ENCODE data around the gene ARHGAP24.
A peak's percentile ranks its signal among the peaks of the same experiment; 100 is the strongest.
"Not testable (repeated sequence)": the region's sequence is repeated elsewhere in the genome, so short reads cannot be mapped to it uniquely, and the experiment has no call there.

ARHGAP24 gene

DNA sequence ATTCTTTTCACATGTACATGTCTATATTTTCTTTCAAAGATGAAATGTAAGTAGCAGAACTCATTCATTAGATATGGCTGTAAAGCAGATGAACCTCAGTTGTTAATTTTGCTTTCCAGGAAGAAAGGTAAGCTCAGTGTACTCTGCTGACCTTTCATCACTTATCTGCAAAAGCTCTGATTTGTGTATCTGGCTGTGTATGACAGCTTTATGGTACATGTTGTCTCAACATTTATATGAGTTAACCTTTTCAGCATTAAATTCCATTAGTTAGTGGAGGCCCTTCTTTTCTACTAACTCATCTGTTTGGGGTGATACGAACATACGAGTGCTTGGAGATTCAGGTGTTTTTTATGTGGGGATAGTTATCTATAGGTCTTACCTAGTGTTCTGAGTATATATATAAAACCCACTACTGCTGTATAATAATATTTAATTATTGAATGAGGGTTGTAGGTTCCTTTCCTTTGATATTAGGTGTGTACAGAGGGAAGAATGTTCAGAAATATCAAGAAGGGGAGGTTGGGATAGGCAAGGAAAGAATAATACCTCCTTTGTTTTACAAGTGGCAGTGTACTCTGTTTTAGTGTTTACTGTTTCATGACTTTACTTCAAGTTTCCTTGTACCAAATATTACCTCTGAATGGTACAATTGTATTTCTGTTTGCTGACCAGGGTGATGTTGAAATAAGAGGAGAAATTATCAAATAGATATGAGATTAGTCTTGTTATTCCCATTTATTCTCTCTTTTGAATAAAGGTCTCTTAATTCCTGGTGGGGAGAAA, 395.5 kb downstream of the ARHGAP24 start:
- DNase-seq = no peak

DNA sequence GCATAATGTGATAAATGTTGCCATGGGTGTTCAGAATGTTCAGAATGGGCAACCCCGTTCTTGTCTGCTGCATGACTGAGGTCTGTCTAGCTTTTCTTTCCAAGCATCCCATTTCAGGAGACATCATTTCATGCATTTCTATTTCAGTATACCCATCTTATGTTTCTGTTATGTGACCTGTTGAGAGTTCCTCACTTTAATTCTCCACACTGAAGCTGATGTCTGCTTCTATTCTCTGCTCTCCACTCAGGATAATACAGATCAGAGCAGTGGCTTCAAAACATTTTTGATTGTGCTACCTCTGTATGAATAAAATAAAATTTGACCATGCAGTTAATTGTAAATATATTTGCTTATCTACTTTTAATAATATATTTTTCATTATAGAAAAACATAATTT, 398.6 kb downstream of the ARHGAP24 start:
- DNase-seq = no peak

DNA sequence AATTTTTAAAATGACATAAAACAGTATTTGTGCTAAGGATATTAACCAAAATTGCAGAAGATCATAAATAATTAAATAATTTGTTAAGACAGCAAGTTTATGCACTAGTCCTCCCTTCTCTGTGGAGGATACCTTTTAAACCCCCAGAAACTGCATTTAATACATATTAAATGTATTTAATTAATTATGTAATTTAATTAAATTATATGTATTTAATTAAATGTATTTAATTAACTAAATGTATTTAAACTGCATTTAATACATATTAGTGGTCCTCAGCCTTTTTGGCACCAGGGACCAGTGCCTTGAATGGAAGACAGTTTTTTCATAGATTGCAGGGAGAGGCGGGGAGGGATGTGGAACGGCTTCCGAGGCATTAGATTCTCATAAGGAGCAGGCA, 404.6 kb downstream of the ARHGAP24 start:
- peak; percentile 6 for DNase-seq

DNA sequence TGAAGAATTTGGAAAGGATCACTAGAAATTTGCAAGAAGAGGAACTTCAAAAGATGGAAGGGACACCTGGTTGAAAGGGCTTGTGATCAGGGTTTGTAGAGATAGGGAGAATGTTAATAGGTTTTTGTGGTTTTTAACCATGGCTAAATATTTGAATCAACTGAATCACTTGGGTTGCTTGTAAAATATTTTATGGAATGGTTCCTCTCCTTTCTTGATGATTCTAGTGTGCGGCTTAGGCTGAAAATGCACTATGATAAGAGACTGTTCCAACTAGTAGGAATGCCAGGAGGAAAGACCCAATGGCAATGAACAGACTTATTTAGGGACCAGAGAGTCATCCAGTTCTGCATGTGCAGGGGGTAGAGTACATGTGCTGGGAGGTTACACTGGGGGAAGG, 408.2 kb downstream of the ARHGAP24 start:
- DNase-seq = no peak

DNA sequence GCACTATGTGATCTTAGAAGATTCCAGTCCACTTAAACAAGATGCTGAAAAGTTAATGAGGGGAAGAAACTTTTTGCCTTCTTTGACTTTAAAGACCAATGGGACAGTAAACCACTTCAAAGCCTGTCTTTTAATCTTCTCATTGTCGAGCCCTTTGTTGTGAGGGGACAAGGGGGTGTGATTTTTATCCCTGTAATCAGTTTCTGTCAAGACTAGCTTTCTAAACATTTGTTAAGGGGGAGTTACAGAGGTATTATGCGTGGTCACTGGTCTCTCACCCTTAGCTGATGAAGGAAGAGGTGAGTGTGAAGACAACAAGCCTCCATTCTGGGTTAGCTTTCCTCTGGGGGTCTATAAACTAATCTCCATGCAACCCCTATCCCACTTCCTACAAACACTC, 409.3 kb downstream of the ARHGAP24 start:
- no peak for DNase-seq

DNA sequence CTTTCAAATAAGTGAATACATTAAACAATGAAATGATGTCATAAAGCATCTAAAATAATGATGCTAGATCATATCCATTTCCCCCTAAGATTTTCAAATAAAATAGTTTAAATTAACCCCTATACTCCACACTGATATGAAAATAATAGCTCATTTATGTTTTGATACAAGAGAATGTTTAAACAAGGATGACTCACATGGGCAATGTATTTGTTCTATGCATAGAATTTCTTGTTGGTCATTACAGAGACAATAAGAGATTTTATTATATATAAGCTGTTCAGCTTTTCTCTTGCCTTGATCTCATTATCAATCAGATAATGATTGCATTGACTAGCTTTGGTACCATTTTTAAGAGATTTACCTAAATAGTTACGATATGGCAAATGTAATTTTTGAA, 411.7 kb downstream of the ARHGAP24 start:
- no peak for DNase-seq

DNA sequence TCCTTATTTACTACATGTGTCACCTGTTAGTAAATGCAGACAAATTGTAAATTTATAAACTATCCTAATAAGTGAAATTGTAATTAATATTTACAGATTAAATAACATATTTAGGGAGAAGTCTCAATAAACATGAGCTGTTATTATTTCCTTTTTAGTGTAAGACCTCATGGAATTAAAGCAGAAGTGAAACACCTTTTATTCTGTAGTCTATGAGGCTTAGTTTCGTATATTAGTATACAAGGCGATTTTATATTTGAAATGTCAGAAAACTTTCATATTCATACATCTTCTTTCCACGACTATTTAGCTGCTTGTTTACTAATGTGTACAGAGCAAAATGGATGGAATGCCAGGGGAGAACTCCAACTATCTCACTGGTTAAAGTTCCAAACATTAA, 414.4 kb downstream of the ARHGAP24 start:
- no peak for DNase-seq

DNA sequence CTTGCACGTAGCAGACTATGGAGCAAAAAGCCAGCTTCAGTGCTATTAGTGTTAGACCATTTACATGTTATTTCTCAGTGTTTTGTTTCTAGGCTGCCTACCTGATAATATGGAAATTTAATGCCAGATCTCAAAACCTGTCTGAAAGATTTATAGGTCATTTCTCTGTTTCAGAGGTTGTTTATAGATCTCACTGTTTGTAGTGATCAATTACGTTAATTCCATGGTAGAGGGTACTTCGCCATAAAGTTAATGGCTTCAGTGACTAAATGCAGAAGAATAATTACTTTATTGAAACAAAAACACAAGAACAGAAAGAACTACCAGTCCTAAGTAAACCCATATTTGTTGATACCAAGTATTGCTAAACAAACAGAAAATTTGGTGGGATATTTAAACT, 420.8 kb downstream of the ARHGAP24 start:
- no peak for DNase-seq

DNA sequence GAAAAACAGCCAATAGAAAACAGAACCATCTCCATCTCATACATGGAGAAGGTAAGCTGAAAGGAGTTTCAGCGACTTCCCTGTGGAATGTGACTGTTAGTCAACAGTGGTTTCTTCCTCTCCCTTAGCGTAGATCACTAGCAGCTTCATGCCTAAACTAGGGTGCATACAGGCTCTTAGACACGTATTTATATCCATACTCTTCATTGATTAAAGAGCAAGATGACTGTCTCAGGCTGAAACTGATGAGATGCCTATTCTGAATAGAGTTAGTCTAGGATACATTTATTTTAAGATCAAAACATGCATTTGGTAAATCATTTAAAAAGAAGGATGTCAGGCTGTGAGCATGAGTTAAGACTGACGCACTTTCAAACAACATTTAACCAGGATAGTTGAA, 423.3 kb downstream of the ARHGAP24 start:
- no peak for DNase-seq

DNA sequence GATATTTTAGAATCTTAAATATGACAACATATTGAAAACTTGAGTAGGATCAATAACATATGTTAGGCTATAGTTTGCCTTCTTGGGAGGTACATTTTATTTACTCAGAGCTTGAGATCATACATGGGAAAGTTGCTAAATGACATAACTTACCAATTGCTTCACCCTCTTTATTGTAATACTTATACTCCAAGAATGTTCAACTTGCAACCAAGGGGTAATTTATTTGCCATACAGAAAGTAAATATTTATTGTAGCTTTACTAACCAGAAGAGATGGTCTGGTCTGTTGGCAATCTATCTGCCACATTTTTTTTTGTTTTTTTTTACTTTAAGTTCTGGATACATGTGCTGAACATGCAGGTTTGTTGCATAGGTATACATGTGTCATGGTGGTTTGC, 426.6 kb downstream of the ARHGAP24 start:
- no peak for DNase-seq

DNA sequence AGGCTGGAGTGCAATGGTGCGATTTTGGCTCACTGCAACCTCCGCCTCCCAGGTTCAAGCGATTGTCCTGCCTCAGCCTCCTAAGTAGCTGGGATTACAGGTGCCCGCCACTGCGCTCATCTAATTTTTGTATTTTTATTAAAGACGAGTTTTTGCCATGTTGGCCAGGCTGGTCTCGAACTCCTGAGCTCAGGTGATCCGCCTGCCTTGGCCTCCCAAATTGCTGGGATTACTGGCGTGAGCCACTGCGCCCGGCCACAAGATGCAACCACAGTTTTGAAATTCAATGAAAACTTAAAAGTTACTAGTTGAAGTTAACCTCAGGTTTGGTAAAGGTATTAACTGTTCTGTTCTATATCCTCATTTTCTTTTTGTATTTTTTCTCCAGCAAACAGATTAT, 427.7 kb downstream of the ARHGAP24 start:
- DNase-seq = not testable (repeated sequence)

DNA sequence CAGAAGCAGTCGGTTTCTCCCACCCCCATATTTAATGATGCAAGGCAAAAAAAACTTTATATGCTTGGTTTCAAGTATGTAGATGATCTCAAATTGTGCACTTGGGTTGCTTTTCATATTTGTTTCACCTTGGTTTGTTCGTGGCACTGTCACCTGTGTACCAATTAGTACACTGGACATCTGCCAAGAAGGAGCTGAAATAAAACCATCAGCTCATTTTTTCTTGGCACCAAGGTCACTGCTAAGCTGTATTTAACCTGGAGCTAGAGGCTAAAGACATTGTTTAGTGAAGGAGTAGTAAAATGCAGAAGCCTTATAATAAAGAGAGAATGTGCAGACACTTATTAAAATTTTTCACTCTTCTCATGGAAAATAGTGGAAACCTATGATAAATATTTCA, 430.8 kb downstream of the ARHGAP24 start:
- DNase-seq = peak; percentile 59

DNA sequence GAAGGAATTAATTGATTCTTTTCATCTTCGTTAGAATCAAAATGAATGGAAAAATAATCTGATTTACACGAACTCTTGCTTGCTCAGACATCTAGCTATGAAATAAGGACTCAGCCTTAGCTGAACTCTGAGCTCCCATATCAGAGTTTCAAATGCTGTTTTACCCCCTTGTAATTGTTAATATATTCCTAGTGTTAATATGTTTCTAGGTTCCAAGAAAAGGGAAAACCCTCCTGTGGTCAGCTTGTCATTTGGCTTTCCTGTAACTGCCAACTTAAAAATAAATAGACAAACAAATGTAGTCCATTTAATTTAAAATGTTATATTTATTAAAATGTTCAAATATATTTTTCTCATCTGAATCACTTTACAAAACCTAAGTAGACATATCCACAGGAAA, 432.1 kb downstream of the ARHGAP24 start:
- no peak for DNase-seq

DNA sequence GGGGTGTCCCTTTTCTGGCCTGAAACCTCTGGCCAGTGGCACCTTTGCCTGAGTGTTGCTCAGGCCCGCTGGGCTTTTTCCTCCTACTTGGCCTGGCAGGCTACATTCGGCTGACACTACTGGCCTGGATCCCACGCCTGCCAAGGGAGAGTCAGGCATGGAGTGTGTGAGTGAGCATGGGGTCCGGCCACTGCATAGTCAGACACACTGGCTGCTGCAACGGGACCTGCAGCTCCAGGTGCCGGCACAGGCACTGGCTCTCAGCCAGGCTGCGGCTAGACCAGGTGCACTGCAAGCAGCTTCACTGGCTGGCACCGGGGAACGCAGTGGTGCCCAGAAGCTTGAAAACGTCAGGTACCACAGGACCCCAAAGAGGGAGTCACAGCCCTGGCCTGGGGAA, 434.9 kb downstream of the ARHGAP24 start:
- no peak for DNase-seq

DNA sequence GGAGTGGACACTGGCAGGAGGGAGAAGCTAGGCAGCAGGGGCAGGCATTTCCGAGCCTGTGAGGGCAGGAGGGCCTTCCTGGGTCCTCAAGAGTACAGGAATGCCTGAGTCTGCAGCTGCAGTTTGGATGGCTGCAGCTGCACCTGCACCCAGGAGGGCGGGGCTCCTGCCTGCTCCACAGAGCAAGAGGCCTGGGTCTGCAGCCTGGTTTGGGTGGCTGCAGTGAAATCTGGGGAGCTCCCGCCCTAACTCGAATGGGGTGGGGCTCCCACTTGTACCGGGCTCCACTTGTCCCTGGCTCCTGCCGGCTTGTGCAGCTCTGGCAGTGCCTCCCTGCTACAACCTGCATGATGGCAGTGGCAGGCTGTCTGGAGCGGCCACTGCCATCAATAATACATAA, 436.0 kb downstream of the ARHGAP24 start:
- DNase-seq = no peak

DNA sequence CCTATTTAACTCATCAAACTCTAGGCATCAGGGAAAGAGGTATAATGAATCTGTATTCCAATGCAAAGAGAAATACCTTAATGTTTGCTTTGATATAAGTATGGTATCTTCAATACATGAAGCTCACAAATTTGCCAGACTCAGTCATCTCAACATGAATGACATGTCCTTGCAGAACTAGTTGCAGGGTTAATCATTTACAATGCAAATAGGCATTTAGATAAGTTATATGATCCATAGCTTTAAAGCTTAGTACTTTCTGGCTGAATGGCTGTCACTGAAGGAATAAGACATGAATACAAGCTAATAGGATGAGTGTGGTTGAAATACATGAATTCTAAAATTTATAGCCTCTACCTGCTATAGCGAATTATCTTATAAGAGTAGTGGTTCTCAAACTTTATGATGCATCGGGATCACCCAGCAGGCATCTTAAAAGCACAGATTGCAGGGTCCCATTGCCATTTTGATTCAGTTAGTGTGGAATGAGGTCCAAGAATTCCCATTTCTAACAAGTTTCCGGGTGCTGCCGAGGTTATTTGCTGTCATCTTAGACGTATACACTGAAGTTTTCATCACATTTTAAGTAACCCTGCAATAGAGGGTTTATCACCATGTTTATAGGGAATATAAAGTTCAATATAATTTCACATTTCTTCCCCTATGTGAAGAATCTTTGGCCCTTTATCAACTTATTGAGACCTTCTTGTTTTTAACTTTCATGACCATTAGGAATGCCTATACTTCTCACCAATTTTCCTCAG, 439.2 kb downstream of the ARHGAP24 start:
- DNase-seq = no peak

DNA sequence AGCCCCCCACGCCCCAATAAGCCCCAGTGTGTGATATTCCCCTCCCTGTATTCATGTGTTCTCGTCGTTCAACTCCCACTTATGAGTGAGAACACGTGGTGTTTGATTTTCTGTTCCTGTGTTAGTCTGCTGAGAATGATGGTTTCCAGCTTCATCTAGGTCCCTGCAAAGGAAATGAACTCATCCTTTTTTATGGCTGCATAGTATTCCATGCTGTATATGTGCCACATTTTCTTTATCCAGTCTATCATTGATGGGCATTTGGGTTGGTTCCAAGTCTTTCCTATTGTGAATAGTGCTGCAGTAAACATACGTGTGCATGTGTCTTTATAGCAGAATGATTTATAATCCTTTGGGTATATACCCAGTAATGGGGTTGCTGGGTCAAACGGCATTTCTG, 440.6 kb downstream of the ARHGAP24 start:
- DNase-seq = not testable (repeated sequence)

DNA sequence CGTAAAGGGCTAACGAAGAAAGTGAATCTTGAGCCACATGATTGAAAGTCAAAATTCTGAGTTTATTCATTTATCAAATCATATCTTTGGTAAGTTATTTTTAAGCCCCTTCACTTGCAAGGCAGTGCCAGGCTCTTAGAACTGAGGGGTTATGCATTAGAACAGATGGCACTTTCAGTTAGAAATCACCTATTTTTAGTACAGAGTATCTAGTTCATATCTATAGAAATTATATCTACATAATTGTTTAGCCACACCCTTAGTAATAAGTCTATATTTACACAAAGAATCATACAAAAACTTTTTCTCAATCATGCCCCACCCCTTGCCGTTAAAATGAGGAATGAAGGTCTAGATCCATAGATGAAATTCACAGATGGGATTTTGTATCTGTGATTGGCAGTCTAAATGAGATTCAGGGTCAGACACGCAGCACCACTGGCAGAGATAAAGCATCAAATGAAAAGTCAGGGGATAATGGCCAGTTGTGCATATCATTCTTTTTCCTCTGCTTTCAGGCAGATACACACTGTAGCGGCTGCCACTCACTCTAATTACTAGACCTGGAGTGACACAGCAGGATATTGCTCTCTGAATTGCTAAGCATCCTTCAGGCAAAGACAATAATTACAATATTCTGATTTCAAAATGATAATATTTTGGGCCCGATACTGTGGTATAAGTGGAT, 444.4 kb downstream of the ARHGAP24 start:
- DNase-seq = no peak

DNA sequence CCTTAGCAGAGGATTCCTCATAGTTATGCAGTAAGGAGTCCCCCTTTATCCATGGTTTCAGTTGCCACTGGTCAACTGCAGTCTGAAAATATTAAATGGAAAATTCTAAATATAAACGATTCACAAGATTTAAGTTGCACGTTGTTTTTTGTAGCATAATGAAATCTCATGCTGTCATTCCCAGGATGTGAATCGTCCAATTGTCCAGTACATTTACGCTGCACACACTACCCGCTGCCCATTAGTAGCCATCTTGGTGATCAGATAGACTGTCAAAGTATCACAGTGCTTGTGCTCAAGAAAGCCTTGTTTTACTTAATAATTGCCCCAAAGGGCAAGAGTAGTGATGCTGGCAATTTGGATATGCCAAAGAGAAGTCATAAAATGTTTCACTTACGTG, 450.1 kb downstream of the ARHGAP24 start:
- DNase-seq = no peak

DNA sequence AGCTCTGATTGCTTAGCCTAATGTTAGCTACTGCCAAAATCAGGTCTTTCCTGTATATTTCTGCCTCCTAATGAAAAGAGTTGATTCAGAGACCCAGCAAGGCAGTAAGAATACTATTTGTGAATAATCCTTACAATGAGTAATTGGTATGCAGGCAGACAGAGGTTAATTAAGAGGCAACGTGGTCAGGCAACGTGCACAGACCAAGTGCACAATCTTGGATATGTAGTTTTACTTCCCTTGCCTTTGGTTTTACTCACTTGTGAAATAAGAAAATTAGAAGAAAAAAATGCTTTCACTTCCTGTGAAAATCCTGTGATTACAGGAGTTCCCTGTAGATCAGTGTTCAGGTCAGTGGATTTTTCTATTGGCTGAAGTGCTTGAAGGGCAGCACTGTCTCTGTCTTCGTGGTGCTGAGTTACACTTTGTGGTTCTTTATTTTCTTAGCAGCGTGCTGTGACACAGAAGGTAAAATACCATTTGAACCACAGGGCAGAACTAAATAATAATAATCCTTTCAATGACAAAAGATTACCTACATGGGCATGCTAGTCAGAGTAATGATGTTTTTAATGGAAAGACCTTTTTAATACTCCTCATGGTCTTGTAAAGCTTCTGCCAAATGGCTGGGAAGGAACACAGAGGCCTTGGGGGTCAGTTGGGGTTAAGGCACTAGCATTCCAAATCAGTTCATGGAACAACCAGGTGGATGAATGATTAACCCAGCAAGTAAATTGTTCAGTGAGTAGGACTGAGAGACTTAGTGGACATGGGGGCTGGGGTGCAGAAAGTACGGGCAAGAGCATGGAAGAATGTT, 454.0 kb downstream of the ARHGAP24 start:
- DNase-seq = no peak

DNA sequence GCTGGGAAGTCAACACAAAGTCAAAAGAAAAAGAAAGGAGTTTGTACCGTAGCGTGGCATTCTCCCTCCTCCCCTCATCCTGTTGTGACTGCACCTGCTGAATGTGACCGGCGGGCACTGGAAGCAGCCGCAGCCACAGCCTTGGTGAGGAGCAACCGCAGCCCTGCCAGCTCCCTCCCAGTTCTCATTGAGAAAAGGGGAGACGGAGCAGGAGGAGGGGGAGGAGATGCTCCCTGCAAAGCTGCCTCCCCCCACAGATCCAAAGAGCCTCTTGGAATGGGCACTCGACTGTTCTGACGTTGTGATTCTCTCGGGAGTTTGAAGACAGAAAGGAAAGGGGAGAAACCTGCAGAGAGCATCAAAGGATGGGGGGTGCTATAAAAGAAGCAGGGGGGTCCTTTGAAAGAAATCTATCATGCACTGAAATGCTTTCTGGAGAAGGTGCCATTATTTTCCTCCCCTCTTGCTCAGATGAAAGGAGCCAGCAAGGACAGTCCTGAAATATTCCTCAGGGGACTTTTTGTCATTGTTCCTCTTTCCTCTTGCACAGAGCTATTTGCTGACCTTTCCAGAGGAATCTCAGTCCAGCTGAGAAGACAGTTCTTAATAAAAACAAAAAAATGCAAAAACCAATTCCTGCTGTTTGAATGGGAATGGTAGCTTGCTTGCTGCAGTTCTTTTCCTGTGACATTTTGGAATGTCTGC, 455.2 kb downstream of the ARHGAP24 start:
- no peak for DNase-seq
